NOMO-1 treated with DMSO at 0.1 percent for 48 hours (cell line): ENCODE data around the gene GTPBP10.
"Not testable (repeated sequence)": the region's sequence is repeated elsewhere in the genome, so short reads cannot be mapped to it uniquely, and the experiment has no call there.

Experiments used
- DNase-seq: peaks from one replicate; lab custom pipeline; 2025; ENCODE audit not compliant: unreplicated experiment; lab: John Stamatoyannopoulos, UW

Gene GTPBP10

GRCh38 chr7:90350032-90350431 is 3.5 kb downstream of the GTPBP10 start:
- DNase-seq = not testable (repeated sequence)

DNA sequence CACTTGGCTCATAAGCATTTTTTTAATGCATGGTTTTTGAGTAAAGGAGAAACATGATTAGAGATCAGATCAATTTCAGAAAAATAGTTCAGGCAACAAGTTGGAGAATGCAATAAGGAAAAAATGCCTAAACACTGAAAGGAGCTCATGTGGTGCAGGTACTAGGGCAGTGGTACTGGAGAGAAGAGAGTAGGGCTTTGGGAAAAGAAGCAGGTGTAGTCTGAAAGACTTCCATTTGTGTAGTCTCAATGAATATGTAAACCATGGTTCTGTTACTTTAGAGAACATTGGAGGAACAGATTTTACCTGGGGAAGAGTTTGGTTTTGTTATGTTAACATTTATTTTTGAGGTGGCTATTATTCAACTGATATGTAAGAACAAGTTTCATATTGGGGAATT is 5.5 kb downstream of the GTPBP10 start:
- DNase-seq = no peak

- DNase-seq = no peak
Observed at GRCh38 chr7:90383422-90383821, 36.9 kb downstream of the GTPBP10 start.

GRCh38 chr7:90383861-90384260 is 37.3 kb downstream of the GTPBP10 start:
- DNase-seq = no peak

- DNase-seq = no peak
Observed at GRCh38 chr7:90384433-90384832, 37.9 kb downstream of the GTPBP10 start.

- no peak for DNase-seq
Observed at GRCh38 chr7:90387470-90388240, 41.1 kb downstream of the GTPBP10 start.

GRCh38 chr7:90390926-90391325 is 44.4 kb downstream of the GTPBP10 start:
- no peak for DNase-seq

- DNase-seq = no peak
Observed at GRCh38 chr7:90391488-90391887, 45.0 kb downstream of the GTPBP10 start.

- no peak for DNase-seq
Observed at GRCh38 chr7:90396420-90396819, 49.9 kb downstream of the GTPBP10 start.

- DNase-seq = no peak
Observed at GRCh38 chr7:90401989-90402388, 55.5 kb downstream of the GTPBP10 start.

GRCh38 chr7:90402785-90403173 is 56.3 kb downstream of the GTPBP10 start:
- DNase-seq = no peak

DNA sequence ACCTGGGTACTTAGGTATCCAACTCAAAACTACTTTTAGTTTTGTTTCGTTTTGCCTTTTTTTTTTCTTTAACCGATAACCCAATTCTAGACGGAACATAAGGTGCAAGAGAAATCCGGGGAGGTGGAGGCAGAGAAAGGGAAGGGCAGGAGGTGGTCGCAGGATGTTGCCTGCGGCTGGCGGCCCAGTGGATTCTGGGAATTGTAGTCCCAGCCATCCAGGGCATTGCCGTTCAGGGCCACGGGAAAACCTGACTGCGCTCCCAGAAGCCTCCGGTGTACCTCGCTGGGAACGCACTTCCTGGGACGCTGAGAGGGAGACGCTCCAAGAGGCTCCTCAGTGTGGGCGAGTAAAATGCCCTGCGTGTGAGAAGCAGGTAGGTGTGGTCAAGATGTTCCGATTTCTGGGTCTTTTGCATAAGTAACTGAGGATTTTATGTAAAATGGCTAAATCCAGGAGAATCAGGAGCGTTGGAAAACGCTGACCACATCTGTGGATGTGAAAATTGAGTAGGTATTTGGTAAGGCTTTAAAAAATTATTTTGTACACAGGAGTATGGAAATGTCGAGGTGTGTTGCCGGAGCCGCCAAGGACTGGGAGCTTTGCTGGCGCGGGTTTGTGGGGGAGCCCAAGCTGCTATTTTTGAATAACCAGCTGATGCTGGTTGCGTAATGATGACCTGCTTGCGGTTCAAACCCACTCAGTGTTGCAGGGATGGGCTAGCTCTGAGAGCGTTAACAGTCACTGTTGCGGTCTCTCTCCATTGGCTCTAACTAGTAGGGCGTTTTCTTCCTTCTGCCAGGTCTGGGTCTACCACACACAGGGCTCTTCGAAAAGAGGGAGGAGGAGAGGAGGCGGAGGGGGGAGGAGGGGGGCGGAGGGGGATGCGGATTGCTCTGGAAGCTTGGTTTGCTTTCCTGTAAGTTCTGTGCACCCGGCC is 56.9 kb downstream of the GTPBP10 start, which contains the start of gene CLDN12:
Gene CLDN12, plus strand, starts transcription at position 288 of the 940 bp plus-strand sequence. CDS start 9,216 bp downstream, outside the sequence.
- DNase-seq = peak; percentile 100

DNA sequence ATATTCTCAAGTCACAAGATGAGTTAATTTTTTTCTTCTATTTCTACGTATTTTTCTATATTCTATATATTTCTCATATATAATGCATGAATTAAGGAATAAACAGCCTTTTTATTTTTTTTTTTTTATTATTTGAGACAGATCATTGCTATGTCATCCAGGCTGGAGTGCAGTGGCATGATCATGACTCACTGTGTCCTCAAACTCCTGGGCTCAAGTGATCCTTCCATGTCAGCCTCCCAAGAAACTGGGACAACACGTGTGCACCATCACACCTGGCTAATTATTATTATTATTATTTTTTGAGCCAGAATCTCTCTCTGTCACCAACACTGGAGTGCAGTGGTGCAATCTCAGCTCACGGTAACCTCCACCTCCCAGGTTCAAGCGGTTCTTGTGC is 58.3 kb downstream of the GTPBP10 start:
- DNase-seq = no peak

DNA sequence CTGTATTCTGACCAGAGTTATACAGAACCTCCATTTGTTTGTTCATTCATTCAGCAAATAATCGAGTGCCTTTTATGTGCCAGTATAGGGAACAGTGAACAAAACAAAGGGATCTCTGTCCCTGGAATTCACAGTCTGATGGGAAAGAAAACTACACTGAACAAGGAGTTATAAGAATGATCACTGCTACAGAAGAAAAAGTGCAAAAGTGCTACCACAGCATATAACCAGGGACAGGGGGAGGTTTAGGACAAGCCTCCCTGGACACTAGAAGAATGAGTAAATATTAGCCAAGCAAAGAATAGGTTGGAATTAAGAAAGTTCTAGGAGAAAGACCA is 60.9 kb downstream of the GTPBP10 start:
- no peak for DNase-seq

DNA sequence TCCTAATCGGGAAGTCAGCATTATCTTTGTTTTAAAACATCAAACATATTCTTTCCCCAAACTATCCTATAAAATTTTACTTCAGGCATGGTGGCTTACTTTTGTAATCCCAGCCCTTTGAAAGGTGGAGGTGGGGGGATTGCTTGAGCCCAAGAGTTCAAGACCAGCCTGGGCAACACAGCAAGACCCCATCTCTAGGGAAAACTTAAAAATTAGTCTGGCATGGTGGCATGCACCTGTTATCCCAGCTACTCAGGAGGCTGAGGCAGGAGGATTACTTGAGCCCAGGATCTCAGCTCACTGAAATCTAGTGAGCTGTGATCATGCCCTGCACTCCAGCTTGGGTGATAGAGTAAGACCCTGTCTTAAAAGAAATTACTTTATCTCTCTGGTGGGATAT is 61.6 kb downstream of the GTPBP10 start:
- DNase-seq = no peak

DNA sequence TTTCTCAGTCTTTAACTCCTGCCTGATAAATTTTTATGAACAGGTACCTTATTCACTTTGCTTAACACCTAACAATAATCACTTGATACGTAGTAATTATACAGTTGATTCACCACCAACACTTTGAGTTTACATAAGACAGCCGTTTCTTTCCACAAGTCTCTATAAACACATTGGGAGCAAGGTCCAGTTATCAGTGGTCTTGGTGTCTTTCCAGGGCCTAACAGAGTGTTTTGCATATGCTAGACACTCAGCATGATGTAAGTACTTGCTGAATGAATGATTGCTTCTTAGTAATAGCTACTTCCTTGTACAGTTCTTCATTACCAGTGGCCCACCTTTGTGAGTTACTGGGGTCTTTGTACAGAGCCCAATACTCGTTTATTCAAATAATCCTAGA is 63.2 kb downstream of the GTPBP10 start:
- no peak for DNase-seq

- DNase-seq = peak; percentile 57
Observed at GRCh38 chr7:90411510-90411909, 65.0 kb downstream of the GTPBP10 start.

- no peak for DNase-seq
Observed at GRCh38 chr7:90412458-90413184, 66.1 kb downstream of the GTPBP10 start.

DNA sequence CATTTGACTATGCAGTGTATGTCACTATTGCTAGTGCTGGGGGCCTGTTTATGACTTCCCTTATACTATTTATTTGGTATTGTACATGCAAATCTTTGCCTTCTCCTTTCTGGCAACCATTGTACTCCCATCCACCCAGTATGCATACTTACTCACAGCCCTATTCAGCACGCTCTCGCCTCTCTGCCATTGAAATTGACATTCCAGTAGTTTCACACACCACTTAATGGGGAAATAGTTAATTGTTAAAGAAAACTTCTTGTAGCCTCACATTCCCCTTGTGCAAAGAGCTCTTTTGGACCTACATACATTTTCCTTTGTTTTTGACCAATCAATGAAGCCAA is 66.6 kb downstream of the GTPBP10 start:
- no peak for DNase-seq

DNA sequence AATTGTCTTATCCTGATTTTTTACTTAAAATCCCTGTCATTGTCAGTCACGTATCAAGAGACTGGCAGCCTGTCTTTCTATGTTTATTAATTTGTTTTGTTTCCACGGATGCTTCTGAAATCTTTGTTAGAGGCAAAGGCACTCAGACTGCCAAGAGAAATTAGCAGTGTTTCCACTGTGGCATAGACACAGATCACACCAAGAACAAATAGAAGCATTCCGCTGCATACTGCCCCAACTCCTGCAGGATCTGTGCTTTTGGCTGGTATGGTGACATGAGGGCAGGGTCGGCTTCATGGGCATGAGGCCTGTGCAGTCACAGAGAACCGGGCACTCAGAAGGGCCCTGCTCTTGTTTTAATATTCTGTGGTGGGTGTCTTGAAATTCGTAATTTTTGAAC is 75.1 kb downstream of the GTPBP10 start:
- DNase-seq = no peak

DNA sequence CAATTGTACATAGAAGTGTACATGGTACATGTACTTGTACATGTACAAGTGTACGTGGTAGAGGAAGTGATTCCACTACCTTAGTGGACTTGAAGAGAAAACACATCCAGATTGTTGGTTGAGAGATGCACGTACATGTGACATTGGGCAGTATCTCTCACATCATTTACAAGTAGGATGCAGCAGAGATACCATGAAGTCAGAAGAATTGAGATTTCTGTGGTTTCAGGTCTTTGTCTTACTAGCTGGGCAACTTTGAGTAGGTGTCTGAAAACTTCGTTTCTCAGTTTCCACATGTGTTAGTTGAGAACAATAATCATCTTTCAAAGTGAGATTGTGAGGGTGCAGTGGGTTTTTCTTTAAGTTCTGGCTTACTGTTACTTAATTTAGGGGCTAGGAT is 78.2 kb downstream of the GTPBP10 start:
- no peak for DNase-seq

DNA sequence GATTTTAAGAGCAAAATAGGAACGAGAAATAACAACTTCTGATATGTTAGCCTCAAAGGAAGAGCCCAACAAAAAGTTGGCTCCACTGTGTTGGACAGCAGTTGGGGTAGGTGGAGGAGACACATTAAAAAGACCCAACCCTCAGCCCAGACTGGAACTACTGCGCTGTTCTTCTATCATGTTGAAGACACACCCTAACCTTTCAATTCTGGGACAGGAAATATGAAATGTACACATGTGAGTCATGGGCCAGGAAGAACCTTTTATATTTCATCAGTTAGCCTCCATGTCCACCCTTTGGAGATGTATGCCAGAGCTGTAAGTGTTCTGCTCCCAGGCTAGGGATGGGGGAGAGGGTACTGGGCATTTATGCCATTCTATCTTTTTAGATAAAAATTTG is 78.9 kb downstream of the GTPBP10 start:
- peak; percentile 36 for DNase-seq
